ENCODE data around the gene PCNX3. TPM values are rescaled to one million over a fixed set of nuclear protein-coding genes. Genes with fewer than 3 reads are reported as not detected.

The PCNX3 gene
- total and polyA plus RNA-seq, 2 of the 4 experiments (the other 2 are of a cell fraction): 5.6 to 33.2 TPM

DNA sequence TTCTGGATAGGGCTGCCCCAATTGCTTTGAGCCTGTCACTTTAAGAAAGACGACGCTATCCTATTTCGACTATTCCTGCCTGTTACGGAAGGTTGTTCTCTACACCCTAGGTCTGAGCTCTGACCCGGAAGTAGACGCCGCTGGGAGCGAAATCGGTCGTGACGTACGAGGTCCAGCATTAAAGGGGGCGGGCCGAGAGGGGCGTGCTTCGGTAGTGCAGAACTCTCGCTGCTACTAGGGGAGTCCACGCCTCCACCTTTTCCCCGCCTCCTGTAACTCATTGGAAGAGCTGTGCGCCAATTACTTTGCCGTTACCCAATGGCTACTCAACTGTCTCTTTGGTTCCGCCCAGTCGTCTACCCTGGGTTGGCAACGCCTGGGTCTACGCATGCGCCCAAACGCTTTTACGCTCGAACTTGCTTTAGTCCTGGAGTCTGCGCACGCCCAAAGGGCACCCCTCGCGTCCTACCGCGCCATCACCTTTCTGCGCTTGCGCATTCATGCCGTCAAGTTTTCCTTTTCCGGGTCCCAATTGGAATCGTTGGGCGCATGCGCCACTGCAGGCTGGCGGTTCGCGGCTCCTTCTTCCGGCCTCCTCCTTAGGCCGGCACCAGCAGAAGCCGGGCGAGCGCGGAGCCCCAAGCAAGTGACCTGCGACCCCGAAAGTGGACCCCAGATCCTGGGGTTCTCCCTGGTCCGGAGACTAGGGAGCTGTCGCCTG, at the start of gene PCNX3 (continued):
- TF ChIP-seq, protein P1, sequence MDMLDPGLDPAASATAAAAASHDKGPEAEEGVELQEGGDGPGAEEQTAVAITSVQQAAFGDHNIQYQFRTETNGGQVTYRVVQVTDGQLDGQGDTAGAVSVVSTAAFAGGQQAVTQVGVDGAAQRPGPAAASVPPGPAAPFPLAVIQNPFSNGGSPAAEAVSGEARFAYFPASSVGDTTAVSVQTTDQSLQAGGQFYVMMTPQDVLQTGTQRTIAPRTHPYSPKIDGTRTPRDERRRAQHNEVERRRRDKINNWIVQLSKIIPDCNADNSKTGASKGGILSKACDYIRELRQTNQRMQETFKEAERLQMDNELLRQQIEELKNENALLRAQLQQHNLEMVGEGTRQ (IDR thresholded peaks at IDR 0.05; ENCODE audit: low read depth, low read length): no peak
- TF ChIP-seq NFE2L2 (IDR thresholded peaks at IDR 0.05; ENCODE audit: low read depth, low read length) (no peak; the same call in 1 of the 2 replicates), RAD21 (IDR thresholded peaks at IDR 0.05; ENCODE audit: low read length) (no peak)
